A549 (cell line): ENCODE measurements around the gene FLNB.

Experiments
- CHD2 ChIP-seq: fragments of 150-350 bp; IDR thresholded peaks from 2 replicates; pipeline ENCODE4 v1.6.1; 2014; ENCODE audit warnings: low read length; ENCODE audit not compliant: partially characterized antibody
- CHD4 ChIP-seq: fragments of 200-600 bp; sonication (generic); IDR thresholded peaks from 2 replicates; pipeline ENCODE4 v1.6.1; 2016; ENCODE audit warnings: antibody characterized with exemption, mild to moderate bottlenecking, borderline replicate concordance
- EP300 ChIP-seq, 2 experiments: fragments of >200 bp; sonication (Bioruptor Twin); formaldehyde crosslinking; IDR thresholded peaks; 2 replicates in 1 of 2; 3 replicates in 1 of 2; pipeline ENCODE4 v1.6.1; 2016 to 2017
- HDAC2 ChIP-seq: fragments of 200-600 bp; sonication (generic); IDR thresholded peaks from 2 replicates; pipeline ENCODE4 v1.6.1; 2016
- MAFK ChIP-seq: fragments of 450-650 bp; IDR thresholded peaks from 2 replicates; pipeline ENCODE4 v1.6.1; 2014; ENCODE audit not compliant: partially characterized antibody
- POLR2A ChIP-seq: IDR thresholded peaks from 2 replicates; pipeline ENCODE4 v1.6.1; 2012; ENCODE audit warnings: mild to moderate bottlenecking, low read length
- ZFP36 ChIP-seq: fragments of 450-650 bp; IDR thresholded peaks from 2 replicates; pipeline ENCODE4 v1.6.1; 2014; ENCODE audit warnings: borderline replicate concordance; ENCODE audit not compliant: partially characterized antibody
- ZNF302 ChIP-seq: fragments of 250-450 bp; sonication (Bioruptor Pico); IDR thresholded peaks from 2 replicates; pipeline ENCODE4 v1.9.0; 2021; ENCODE audit warnings: inconsistent platforms, mild to moderate bottlenecking, moderate library complexity
- TF ChIP-seq, protein P1 (sequence below): fragments of >200 bp; sonication (Bioruptor Twin); formaldehyde crosslinking; IDR thresholded peaks from 3 replicates; pipeline ENCODE4 v1.5.1; 2016
- TF ChIP-seq, protein P2 (sequence below): fragments of 250-450 bp; sonication (Bioruptor Pico); IDR thresholded peaks from 2 replicates; pipeline ENCODE4 v1.5.0; 2021; ENCODE audit warnings: mild to moderate bottlenecking, moderate library complexity, borderline replicate concordance

DNA sequence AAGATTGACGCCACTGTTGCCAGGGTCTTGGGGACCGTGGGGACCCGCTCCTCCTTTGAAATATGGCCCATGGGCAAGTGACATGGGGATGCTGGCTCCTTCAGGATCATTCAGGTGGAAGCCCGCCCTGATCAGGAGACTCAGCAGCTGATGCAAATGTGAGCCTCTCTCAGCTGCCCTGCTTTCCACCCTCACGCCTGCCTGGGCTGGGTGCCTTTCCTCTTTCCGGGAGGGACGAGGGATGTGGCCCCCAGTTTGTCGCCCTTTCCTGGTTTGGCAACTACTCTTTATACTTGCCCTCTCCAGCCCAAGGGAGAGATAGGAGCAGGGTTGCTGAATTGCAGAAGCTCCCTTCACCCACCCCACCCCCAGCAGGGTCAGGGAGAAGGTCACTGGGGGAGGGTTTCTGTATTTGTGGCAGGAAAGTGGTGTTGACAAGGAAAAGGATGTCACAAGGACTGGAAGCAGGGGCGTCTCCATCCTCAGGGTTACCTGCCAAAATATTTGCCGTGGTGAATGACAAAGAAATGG lies 180.8 kb downstream of the FLNB start:
- no peak for TF ChIP-seq CHD2
- no peak for TF ChIP-seq EP300 (IDR thresholded peaks at IDR 0.05)
- TF ChIP-seq, protein P1, sequence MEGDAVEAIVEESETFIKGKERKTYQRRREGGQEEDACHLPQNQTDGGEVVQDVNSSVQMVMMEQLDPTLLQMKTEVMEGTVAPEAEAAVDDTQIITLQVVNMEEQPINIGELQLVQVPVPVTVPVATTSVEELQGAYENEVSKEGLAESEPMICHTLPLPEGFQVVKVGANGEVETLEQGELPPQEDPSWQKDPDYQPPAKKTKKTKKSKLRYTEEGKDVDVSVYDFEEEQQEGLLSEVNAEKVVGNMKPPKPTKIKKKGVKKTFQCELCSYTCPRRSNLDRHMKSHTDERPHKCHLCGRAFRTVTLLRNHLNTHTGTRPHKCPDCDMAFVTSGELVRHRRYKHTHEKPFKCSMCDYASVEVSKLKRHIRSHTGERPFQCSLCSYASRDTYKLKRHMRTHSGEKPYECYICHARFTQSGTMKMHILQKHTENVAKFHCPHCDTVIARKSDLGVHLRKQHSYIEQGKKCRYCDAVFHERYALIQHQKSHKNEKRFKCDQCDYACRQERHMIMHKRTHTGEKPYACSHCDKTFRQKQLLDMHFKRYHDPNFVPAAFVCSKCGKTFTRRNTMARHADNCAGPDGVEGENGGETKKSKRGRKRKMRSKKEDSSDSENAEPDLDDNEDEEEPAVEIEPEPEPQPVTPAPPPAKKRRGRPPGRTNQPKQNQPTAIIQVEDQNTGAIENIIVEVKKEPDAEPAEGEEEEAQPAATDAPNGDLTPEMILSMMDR: no peak
- TF ChIP-seq HDAC2: no peak
- TF ChIP-seq POLR2A: no peak
- TF ChIP-seq, protein P2, sequence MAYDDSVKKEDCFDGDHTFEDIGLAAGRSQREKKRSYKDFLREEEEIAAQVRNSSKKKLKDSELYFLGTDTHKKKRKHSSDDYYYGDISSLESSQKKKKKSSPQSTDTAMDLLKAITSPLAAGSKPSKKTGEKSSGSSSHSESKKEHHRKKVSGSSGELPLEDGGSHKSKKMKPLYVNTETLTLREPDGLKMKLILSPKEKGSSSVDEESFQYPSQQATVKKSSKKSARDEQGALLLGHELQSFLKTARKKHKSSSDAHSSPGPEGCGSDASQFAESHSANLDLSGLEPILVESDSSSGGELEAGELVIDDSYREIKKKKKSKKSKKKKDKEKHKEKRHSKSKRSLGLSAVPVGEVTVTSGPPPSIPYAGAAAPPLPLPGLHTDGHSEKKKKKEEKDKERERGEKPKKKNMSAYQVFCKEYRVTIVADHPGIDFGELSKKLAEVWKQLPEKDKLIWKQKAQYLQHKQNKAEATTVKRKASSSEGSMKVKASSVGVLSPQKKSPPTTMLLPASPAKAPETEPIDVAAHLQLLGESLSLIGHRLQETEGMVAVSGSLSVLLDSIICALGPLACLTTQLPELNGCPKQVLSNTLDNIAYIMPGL (CRISPR knock-in tag): no peak
- no peak for TF ChIP-seq ZFP36
- no peak for TF ChIP-seq CHD4
- no peak for TF ChIP-seq MAFK
- TF ChIP-seq ZNF302 (CRISPR knock-in tag): no peak
